Measurements from ENCODE around the gene SNW1. TPM values are rescaled to one million over a fixed set of nuclear protein-coding genes. Genes with fewer than 3 reads are reported as not detected.

The SNW1 gene
- total RNA-seq, 8 experiments from 2014 or later, result 56.0 to 75.6 (median 66.9) TPM

- WGBS, 10 experiments, result 0 to 100% (median 80%) methylated on average over 1 of the region's 1 CpG; no CpG with 5 or more reads in 3 of the 10 experiments
- H3K27ac ChIP-seq, result no peak overlapping the region
These were observed 78.8 kb downstream of the SNW1 start for GRCh38 chr14:77682158-77682553.

GRCh38 chr14:77681196-77682157 lies 79.5 kb downstream of the SNW1 start:
- H3K4me3 ChIP-seq, result no peak overlapping the region
- WGBS, 10 experiments, result 67 to 96% (median 88%) methylated on average over 2 to 7 of the region's 7 CpGs
- H3K4me1 ChIP-seq (replicated peaks in 1 of 2), result no peaks in the 10 kb centered on the region
- no peak overlapping the region for H3K27ac ChIP-seq
- in situ Hi-C loops (cut with MboI; ENCODE audit: low pct_unique_long_range_greater_than_20kb in 2 of 9, low sequenced_read_pairs in 9 of 9, unreplicated experiment in 9 of 9), result no loop called here
- ATAC-seq (replicated peaks in 6 of 8), result peak in 3 of 8 experiments; percentile 61 to 93 (median 77)

More at GRCh38 chr14:77682158-77682553, 78.8 kb downstream of the SNW1 start:
- peak in 3 of 8 experiments; percentile 49 to 81 (median 73) for ATAC-seq (replicated peaks in 6 of 8)
- Histone ChIP-seq H3K4me3 (no peak overlapping the region), H3K4me1 (replicated peaks in 1 of 2) (no peaks in the 10 kb centered on the region)
- in situ Hi-C loops (cut with MboI; ENCODE audit: low pct_unique_long_range_greater_than_20kb in 2 of 9, low sequenced_read_pairs in 9 of 9, unreplicated experiment in 9 of 9), result no loop called here

GRCh38 chr14:77674931-77675330 lies 86.0 kb downstream of the SNW1 start:
- Histone ChIP-seq H3K4me1 (replicated peaks in 1 of 2) (no peaks in the 10 kb centered on the region), H3K27ac (no peak overlapping the region), H3K4me3 (no peak overlapping the region)
- ATAC-seq (replicated peaks in 6 of 8), result no peak
- in situ Hi-C loops (cut with MboI; ENCODE audit: low pct_unique_long_range_greater_than_20kb in 2 of 9, low sequenced_read_pairs in 9 of 9, unreplicated experiment in 9 of 9), result no loop called here
- WGBS, 10 experiments, result 96 to 100% (median 100%) methylated on average over 2 to 7 of the region's 8 CpGs; no CpG with 5 or more reads in 1 of the 10 experiments

GRCh38 chr14:77673193-77673592 lies 87.8 kb downstream of the SNW1 start:
- no peak overlapping the region for H3K27ac ChIP-seq
- ATAC-seq (replicated peaks in 6 of 8), result peak in 3 of 8 experiments; percentile 58 to 81 (median 65)
- in situ Hi-C loops (cut with MboI; ENCODE audit: low pct_unique_long_range_greater_than_20kb in 2 of 9, low sequenced_read_pairs in 9 of 9, unreplicated experiment in 9 of 9), result no loop called here
- no peak overlapping the region for H3K4me3 ChIP-seq
- H3K4me1 ChIP-seq (replicated peaks in 1 of 2), result no peaks in the 10 kb centered on the region

Other genes with a start within 250 kb of the SNW1 start
- 10 to 100 TPM; 14.5 to 46.9 (median 20.0) TPM for gene SPTLC2, start 144.5 kb downstream of the SNW1 start, total RNA-seq
- gene ALKBH1, start 53.1 kb downstream of the SNW1 start, total RNA-seq, result 10 to 100 TPM in 7 of 8 experiments, 1 to 10 TPM in 1; 9.9 to 15.1 (median 11.8) TPM
- 100 to 1,000 TPM; 236 to 815 (median 405) TPM for gene SLIRP, start 53.1 kb downstream of the SNW1 start, total RNA-seq
- gene ADCK1, start 39.0 kb upstream of the SNW1 start, total RNA-seq, result 10 to 100 TPM in 1 of 8 experiments, 1 to 10 TPM in 7; 4.1 to 13.1 (median 5.3) TPM

All from motor neuron (in vitro differentiated cells).